ENCODE measurements around the gene HTR7.
"Not testable (repeated sequence)": the region's sequence is repeated elsewhere in the genome, so short reads cannot be mapped to it uniquely, and the experiment has no call there.

Gene HTR7

GRCh38 chr10:90857635-90858460, at the start of gene HTR7:
HTR7 (minus strand) TSS chr10:90858039; CDS start chr10:90857671, 368 bp downstream.
- DNase-seq (ENCODE audit: low read depth in 2 of 2): peak; percentile 21 to 42

DNA sequence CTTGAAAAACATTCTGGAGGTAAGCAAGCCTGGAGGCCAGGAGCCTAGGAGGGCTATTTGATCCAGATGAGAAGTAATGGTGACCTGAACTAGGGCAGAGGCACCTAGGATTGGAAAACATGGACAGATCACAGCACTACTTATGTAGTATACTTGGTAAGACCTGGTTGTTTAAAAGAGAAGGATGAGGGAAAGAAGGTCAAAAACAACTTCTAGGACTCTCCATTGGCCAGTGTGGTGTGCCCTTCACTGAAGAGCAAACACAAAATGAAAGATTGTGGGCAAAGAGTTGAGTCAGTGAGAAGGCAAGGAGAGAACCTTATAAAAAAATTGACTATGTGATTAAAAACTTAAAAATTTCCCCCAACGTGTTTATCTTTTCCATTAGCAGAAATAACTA, 48.8 kb upstream of the HTR7 start:
- DNase-seq (ENCODE audit: low read depth in 2 of 2): no peak

- DNase-seq (ENCODE audit: low read depth in 2 of 2): no peak
These were observed 48.1 kb upstream of the HTR7 start for GRCh38 chr10:90905925-90906324.

DNA sequence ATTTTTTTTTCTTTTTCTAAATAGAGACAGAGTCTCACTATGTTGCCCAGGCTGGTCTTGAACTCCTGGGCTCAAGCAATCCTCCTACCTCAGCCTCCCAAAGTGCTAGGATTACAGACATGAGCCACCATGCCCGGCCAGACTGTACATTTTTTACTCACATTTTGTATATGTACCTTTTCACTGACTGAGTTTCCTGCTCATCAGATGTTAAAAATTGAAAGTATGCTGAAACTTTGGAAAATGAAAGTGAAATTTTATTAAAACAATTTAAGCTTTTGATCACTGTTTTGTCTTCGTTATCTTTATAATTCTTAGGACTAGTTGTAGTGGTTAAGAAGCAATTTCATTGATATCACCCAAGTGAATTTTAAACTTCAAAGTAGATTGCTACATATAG, 39.1 kb upstream of the HTR7 start:
- not testable (repeated sequence) for DNase-seq (ENCODE audit: low read depth in 2 of 2)

- DNase-seq (ENCODE audit: low read depth in 2 of 2): no peak
These were observed 35.4 kb upstream of the HTR7 start for GRCh38 chr10:90893190-90893589.

DNA sequence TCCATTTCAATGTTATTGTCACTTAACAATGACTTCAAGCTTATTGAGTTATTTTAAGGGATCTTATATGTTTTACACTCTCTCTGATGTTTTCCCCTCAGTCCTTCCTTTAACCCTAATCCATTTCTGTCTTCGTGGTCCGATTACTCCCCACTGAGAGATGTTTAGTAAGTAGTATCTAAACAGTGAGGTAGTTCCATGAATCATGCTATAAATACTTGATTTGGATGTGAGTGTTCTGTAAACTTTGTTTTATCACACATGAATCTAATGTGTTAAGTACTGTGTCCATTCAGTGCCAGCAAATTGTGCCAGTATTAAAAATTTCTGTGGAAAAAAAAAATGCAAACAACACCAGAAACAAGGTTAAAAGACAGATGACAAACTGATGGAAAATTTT, 32.5 kb upstream of the HTR7 start:
- no peak for DNase-seq (ENCODE audit: low read depth in 2 of 2)

DNA sequence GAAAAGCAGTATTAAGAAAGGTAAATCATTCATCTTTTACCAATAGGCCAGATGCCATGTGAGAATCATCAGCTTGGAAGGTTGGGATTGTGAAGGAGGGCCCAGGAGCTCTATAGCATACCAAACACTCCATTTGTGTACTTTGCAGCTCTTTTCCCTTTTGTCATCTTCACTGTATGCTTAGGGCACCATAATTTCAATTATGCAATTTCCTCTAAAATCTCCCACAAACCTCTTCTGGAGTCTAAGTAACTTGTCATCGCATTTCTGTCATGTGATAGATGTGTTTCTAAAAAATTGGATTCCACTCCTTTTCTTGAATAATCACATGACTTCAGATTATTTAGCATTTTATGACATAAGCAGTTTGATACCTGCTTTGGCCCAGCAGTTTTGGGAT, 31.8 kb upstream of the HTR7 start:
- no peak for DNase-seq (ENCODE audit: low read depth in 2 of 2)

GRCh38 chr10:90888387-90888786, 30.5 kb upstream of the HTR7 start:
- no peak for DNase-seq (ENCODE audit: low read depth in 2 of 2)

GRCh38 chr10:90887555-90887954, 29.7 kb upstream of the HTR7 start:
- DNase-seq (ENCODE audit: low read depth in 2 of 2): no peak

GRCh38 chr10:90885176-90885575, 27.3 kb upstream of the HTR7 start:
- no peak for DNase-seq (ENCODE audit: low read depth in 2 of 2)

GRCh38 chr10:90884431-90884830, 26.6 kb upstream of the HTR7 start:
- no peak for DNase-seq (ENCODE audit: low read depth in 2 of 2)

- not testable (repeated sequence) for DNase-seq (ENCODE audit: low read depth in 2 of 2)
These were observed 22.4 kb upstream of the HTR7 start for GRCh38 chr10:90880059-90880719.

DNA sequence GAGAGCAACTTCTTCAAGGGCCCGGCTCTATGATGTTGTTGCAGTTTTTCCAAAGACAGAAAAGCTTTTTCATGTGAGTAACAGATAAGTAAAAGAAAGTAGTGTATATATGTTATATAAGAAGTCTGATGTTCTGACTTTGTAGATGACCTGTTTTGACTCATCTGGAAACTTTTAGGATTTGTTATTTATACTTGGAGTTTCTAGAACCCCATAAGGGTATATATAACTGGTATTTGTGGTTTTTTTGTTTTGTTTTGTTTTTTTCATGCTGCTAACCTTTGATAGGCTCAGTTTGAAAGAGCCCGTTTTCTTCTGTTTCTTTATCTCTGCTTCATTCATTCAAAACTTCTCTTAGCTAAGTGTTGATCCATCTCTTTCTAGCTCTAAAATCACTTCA, 21.2 kb upstream of the HTR7 start:
- DNase-seq (ENCODE audit: low read depth in 2 of 2): no peak

DNA sequence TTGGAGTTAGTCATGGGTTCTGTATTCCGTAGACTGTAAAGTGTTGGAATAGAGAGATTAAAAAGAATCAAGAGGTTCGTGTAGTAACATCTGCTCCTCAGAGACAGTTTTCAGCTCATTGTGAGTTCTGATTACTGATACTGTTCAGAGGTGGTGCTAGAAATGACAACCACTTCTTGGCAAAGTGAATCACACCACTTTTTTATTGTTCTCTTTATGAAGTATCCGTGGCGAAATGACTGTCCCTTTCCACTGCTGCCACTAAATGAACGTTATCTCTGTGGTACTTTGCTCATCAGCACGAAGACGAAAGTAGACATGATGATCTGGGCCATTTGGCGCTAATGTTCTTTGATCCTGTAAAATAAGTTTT, 14.8 kb upstream of the HTR7 start:
- DNase-seq (ENCODE audit: low read depth in 2 of 2): no peak

DNA sequence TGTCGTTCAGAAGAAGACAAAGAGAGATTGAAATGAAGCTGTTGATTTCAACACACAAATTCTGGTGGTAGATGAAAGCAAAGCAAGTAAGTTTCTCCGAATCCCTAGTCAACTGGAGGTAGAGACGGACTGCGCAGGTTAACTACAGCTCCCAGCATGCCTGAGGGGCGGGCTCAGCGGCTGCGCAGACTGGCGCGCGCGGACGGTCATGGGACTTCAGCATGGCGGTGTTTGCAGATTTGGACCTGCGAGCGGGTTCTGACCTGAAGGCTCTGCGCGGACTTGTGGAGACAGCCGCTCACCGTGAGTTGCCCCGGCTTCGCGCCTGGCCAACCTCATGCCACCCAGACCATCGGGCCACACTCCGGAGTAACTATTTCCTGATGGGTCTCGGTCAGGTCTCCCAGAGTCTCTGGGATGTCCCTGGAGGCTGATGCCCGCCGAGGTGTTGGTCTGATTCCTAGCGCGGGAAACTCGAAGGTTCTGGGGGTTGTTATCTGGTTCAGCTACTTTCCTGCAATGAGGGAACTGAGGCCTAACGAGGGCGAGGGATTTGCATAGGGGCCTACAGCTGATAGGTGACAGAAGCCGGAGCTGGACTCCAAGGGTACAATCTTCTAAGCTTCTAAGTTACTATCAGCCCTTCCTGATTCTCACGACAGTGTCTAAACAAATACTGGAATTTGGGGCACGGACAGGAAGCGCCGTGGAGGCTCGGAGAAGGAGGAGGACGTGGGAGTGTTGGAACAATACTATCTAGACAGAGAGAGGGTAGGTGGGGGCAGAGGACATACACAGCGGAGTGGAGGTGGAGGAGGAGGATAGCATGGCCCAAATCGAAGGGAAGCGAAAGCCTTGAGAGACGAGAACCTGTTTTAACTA, 14.2 kb upstream of the HTR7 start, which contains the start of gene RPP30:
TSS of gene RPP30 (plus strand) at position 209 of the 882 bp plus-strand sequence. CDS start at position 222, 13 bp downstream.
- peak; percentile 56 to 71 for DNase-seq (ENCODE audit: low read depth in 2 of 2)

GRCh38 chr10:90871279-90871765, 13.5 kb upstream of the HTR7 start:
- no peak for DNase-seq (ENCODE audit: low read depth in 2 of 2)

DNA sequence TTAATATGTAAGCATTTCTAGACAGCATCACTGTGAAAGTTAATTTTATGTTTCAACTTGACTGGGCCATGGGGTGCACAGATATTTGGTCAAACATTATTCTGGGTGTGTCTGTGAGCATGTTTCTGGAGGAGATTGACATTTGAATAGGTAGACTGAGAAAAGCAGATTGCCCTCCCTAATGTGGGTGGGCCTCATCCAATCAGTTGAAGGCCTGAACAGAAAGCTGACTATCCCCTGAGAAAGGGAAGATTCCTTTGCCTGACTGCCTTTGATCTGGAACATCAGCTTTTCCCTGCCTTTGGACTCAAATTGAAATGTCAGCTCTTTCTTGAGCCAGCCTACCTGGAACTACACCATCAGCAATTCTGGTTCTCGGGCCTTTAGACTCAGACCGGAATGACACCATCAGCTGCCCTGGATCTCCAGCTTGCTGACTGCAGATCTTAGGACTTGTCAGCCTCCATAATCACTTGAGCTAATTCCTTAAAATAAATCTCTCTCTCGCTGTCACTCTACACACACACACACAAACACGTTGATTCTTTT, 8.3 kb upstream of the HTR7 start:
- no peak for DNase-seq (ENCODE audit: low read depth in 2 of 2)

DNA sequence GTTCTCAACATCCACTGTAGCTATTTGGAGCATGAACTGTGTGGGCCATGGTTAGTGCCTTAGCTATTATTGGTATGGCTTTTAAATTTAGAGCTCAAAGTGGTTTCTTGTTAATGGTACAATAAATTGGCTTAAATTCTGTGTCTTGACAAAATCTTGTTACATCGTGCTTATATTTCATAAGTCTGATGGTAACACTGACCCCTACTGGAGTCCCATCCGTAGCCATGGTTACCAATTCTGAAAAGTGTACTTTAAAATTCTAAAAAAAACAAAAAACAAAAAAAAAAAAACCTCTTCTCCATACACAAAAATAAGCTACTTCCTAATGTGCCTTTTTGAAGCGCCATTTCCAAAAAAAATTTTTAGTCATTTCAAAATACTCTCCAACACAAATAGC, 7.6 kb upstream of the HTR7 start:
- no peak for DNase-seq (ENCODE audit: low read depth in 2 of 2)

DNA sequence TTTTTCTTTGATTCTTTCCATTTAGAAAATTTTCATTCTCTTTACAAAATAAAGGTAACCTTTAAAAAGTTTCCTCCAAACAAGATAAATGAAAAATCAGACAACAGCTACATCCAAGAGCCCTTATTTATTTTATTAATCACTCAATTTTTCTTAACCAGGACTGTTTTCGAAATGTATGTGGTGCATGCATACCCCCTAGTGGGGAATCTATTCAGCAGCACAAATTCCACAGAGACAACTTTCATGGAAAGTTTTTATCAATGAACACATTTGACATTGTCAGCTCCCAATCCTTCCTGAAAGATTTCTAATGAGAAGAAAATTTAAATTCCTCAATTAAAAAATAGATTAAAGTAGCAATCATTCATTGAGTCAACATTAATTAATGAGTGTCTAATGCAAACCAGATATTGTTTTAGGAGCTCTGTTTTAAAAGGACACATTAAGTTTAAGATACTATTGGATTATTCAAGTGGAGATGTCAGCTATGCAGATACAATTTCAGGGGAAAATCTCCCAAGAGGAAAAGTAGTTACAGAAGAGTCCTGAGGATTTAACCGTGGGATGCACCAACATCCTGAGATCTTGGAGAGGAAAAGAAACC, 5.2 kb upstream of the HTR7 start:
- DNase-seq (ENCODE audit: low read depth in 2 of 2): no peak

DNA sequence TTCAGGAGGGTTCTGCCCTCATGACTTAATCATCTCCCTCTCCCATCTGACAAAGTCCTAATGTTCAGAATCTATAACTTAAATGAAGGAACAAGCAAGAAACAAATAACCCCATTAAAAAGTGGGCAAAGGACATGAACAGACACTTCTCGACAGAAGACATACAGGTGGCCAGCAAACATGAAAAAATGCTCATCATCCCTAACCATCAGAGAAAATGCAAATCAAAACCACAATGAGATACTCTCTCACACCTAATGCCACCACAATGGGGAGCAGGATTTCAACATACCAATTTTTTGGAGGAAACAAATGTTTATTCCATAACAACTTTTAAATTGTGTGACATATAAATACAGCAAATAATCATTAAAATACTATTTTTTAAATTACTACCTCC, 3.0 kb upstream of the HTR7 start:
- DNase-seq (ENCODE audit: low read depth in 2 of 2): no peak

DNA sequence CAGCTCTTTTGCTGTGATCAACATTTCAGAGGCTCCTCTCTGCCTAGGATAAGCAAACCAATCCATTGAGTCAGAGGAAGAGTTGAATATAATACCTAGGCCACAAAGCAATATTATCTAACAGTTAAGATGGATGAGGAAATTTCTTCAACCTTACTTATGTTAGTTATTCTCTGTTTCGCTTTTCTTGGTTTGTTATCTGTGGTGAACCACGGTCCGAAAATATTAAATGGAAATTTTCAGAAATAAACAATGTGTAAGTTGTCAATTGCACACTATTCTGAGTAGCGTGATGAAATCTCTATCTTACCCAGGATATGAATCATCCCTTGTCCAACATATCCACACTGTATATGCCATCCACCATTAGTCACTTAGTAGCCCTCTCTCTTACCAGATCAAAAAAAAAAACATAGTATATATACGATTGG, 1.5 kb upstream of the HTR7 start:
- DNase-seq (ENCODE audit: low read depth in 2 of 2): no peak

Measured in stimulated activated CD8-positive, alpha-beta memory T cell treated with anti-CD3 and anti-CD28 coated beads, Interleukin-15, amount 100 ng/mL, for 4 hours (primary cell).